HG02852 (cell line): ENCODE results near the gene DUS4L.

ENCODE experiments used
- ATAC-seq: cut with Tn5 transposase; IDR thresholded peaks from one replicate; pipeline ENCODE4 v1.9.1; 2021; ENCODE audit warnings: mild to moderate bottlenecking, moderate library complexity; ENCODE audit not compliant: unreplicated experiment

DUS4L gene

GRCh38 chr7:107613439-107613838, 49.7 kb downstream of the DUS4L start:
- ATAC-seq: no peak

- ATAC-seq: no peak
Measured at GRCh38 chr7:107613948-107614347, 50.2 kb downstream of the DUS4L start.

GRCh38 chr7:107614425-107614824, 50.7 kb downstream of the DUS4L start:
- ATAC-seq: no peak

- no peak for ATAC-seq
Measured at GRCh38 chr7:107615910-107616680, 52.3 kb downstream of the DUS4L start.

GRCh38 chr7:107622429-107622828, 58.7 kb downstream of the DUS4L start:
- ATAC-seq: no peak

GRCh38 chr7:107622894-107623293, 59.1 kb downstream of the DUS4L start:
- no peak for ATAC-seq

- no peak for ATAC-seq
Measured at GRCh38 chr7:107627002-107627401, 63.2 kb downstream of the DUS4L start.
